ENCODE data around the gene CDC40.
"Not testable (repeated sequence)": the region's sequence is repeated elsewhere in the genome, so short reads cannot be mapped to it uniquely, and the experiment has no call there.

Gene CDC40

GRCh38 chr6:110232450-110232849, 52.2 kb downstream of the CDC40 start:
- Histone ChIP-seq H3K27me3 (no peaks in the 10 kb centered on the region), H3K9me3 (no peaks in the 10 kb centered on the region), H3K4me1 (no peaks in the 10 kb centered on the region), H3K4me3 (ENCODE audit: low read depth, low read length) (no peak overlapping the region), H3K36me3 (peaks cover 12% of the 10 kb centered on the region)
- no peak for DNase-seq
- TF ChIP-seq, protein P1, sequence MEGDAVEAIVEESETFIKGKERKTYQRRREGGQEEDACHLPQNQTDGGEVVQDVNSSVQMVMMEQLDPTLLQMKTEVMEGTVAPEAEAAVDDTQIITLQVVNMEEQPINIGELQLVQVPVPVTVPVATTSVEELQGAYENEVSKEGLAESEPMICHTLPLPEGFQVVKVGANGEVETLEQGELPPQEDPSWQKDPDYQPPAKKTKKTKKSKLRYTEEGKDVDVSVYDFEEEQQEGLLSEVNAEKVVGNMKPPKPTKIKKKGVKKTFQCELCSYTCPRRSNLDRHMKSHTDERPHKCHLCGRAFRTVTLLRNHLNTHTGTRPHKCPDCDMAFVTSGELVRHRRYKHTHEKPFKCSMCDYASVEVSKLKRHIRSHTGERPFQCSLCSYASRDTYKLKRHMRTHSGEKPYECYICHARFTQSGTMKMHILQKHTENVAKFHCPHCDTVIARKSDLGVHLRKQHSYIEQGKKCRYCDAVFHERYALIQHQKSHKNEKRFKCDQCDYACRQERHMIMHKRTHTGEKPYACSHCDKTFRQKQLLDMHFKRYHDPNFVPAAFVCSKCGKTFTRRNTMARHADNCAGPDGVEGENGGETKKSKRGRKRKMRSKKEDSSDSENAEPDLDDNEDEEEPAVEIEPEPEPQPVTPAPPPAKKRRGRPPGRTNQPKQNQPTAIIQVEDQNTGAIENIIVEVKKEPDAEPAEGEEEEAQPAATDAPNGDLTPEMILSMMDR (IDR thresholded peaks at IDR 0.05; ENCODE audit: low read depth, low read length), result no peak

- Histone ChIP-seq H3K9me3 (no peaks in the 10 kb centered on the region), H3K27me3 (no peaks in the 10 kb centered on the region), H3K36me3 (peaks cover 9% of the 10 kb centered on the region), H3K4me1 (no peaks in the 10 kb centered on the region), H3K4me3 (ENCODE audit: low read depth, low read length) (no peak overlapping the region)
- TF ChIP-seq, protein P1 (IDR thresholded peaks at IDR 0.05; ENCODE audit: low read depth, low read length), result no peak
- DNase-seq, result no peak
Measured at GRCh38 chr6:110233770-110234374, 53.6 kb downstream of the CDC40 start.

DNA sequence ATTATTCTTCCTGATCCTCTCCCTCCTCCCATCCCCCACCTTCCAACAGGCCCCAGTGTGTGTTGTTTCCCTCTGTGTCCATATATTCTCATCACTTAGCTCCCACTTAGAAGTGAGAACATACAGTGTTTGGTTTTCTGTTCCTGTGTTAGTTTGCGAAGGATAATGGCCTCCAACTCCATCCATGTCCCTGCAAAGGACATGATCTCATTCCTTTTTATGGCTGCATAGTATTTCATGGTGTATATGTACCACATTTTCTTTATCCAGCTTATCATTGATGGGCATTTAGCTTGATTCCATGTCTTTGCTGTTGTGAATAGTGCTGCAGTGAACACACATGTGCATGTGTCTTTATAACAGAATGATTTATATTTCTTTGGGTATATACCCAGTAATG, 55.8 kb downstream of the CDC40 start:
- H3K27me3 ChIP-seq; H3K4me1 ChIP-seq; H3K9me3 ChIP-seq; H3K4me3 ChIP-seq (ENCODE audit: low read depth, low read length); DNase-seq; H3K36me3 ChIP-seq: not testable (repeated sequence)

- TF ChIP-seq, protein P1 (IDR thresholded peaks at IDR 0.05; ENCODE audit: low read depth, low read length), result no peak
- Histone ChIP-seq H3K4me1 (no peaks in the 10 kb centered on the region), H3K27me3 (no peaks in the 10 kb centered on the region), H3K9me3 (no peaks in the 10 kb centered on the region), H3K36me3 (no peaks in the 10 kb centered on the region), H3K4me3 (ENCODE audit: low read depth, low read length) (no peak overlapping the region)
- no peak for DNase-seq
Measured at GRCh38 chr6:110239526-110240274, 59.5 kb downstream of the CDC40 start.

GRCh38 chr6:110244621-110245020, 64.4 kb downstream of the CDC40 start:
- H3K9me3 ChIP-seq; H3K36me3 ChIP-seq; H3K27me3 ChIP-seq; DNase-seq; H3K4me1 ChIP-seq; H3K4me3 ChIP-seq (ENCODE audit: low read depth, low read length): not testable (repeated sequence)

DNA sequence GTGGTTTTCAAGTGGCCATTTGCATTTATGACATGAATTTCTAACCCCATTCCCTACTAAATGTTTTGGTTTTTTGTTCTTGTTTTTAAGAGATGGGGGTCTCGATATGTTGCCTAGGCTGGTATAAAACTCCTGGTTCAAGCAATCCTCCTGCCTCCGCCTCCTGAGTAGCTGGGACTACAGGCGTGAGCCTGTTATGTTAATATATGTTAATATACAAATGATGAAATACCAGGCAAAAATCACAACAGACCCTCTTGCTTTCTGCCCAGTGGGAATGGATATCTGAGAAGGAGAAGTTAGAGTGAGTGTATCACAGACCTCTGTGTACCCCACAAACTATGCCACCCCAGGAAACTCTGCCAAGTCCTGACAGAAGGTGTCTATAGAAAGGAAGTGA, 66.2 kb downstream of the CDC40 start:
- Histone ChIP-seq H3K4me3 (ENCODE audit: low read depth, low read length) (no peak overlapping the region), H3K36me3 (no peaks in the 10 kb centered on the region), H3K27me3 (no peaks in the 10 kb centered on the region), H3K4me1 (no peaks in the 10 kb centered on the region), H3K9me3 (no peaks in the 10 kb centered on the region)
- no peak for DNase-seq
- TF ChIP-seq, protein P1 (IDR thresholded peaks at IDR 0.05; ENCODE audit: low read depth, low read length), result no peak

- no peaks in the 10 kb centered on the region for H3K4me1 ChIP-seq
- H3K4me3 ChIP-seq (ENCODE audit: low read depth, low read length), result no peak overlapping the region
- H3K27me3 ChIP-seq, result no peaks in the 10 kb centered on the region
- H3K9me3 ChIP-seq, result no peaks in the 10 kb centered on the region
- H3K36me3 ChIP-seq, result no peaks in the 10 kb centered on the region
- DNase-seq, result no peak
- TF ChIP-seq, protein P1 (IDR thresholded peaks at IDR 0.05; ENCODE audit: low read depth, low read length), result no peak
Measured at GRCh38 chr6:110246900-110247546, 66.8 kb downstream of the CDC40 start.
